Kidney epithelial cell (primary cell): ENCODE data around the gene SEC62. TPM values are rescaled to one million over a fixed set of nuclear protein-coding genes. Genes with fewer than 3 reads are reported as not detected.

ENCODE experiments used
- DNase-seq: peaks from one replicate; pipeline ENCODE4 v3.0.0-alpha.2; 2010; ENCODE audit warnings: low read depth
- H3K27me3 ChIP-seq: 2 replicates; pipeline ENCODE4 v1.6.0; 2011; ENCODE audit warnings: low read length; ENCODE audit not compliant: control insufficient read depth, insufficient read depth
- H3K36me3 ChIP-seq: 2 replicates; pipeline ENCODE4 v1.5.1; 2011; ENCODE audit warnings: low read length; ENCODE audit not compliant: control insufficient read depth, insufficient read depth
- H3K4me3 ChIP-seq: 2 replicates; pipeline ENCODE4 v1.5.1; 2011; ENCODE audit warnings: low read depth, mild to moderate bottlenecking, control low read depth, low read length
- CTCF ChIP-seq: IDR thresholded peaks from 2 replicates; pipeline ENCODE4 v1.5.1; 2011; ENCODE audit warnings: mild to moderate bottlenecking, moderate library complexity, low read length, control low read depth, inconsistent platforms; ENCODE audit not compliant: insufficient read depth, poor library complexity, severe bottlenecking
- total RNA-seq: library from RNA; depleted of rRNA; stranded (reverse); fragments of >200 nt; gene quantifications from 2 replicates; pipeline ENCODE4 v1.2.3, GENCODE V29; 2015

Gene SEC62
- total RNA-seq, 1 donor from 2014 or later, result 31.1 TPM

DNA sequence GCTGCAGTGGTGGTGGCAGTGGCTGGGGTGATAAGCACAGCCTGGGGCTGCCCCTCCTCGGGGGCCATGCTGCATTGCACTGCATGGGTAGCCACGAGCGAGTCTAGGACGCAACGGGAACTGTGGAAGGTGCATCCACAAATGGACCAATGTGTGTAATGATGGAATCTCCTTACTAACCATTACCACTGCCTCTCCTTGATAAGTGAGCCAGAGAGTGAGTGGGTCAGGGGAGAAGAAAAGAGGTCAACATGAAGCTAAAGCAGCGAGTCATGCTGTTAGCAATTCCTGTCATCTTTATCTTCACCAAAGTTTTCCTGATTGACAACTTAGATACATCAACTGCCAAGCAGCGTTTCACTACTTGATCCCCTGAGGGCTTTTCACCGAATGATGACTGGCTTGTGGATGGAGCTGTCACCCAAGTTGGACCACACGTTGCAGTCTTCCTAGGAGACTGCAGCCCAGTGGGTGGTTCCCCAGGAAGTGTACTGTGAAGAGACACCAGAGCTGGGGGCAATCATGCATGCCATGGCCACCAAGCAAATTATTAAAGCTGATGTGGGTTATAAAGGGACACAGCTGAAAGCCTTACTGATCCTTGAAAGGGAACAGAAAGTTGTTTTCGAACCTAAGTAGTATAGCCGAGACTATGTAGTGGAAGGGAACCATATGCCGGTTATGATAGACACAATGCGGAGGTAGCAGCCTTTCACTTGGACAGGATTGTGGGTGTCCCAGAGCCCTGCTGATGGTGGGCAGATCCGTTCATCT, 34.7 kb upstream of the SEC62 start:
- Histone ChIP-seq H3K4me3 (no peak overlapping the region), H3K36me3 (no peaks in the 10 kb centered on the region), H3K27me3 (peaks cover 3% of the 10 kb centered on the region)
- DNase-seq, result no peak
- no peak for TF ChIP-seq CTCF

DNA sequence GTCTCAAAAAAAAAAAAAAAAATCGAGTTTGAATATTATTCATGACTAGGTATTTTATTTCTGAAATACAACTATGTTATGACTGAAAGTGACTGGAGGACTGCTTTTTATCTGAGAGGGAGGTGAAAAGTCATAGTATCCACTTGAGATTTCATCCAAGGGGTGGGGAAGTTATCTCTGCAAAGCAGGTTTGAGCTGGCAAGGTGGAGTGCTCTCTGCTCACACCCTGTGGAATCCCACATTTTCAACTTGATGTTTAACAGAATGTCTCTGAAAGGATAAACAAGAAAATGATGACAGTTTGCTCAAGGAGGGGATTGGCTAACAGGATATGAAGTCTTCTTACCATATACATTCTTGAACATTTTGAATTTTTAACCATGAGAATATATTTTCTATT, 27.3 kb upstream of the SEC62 start:
- Histone ChIP-seq H3K36me3 (no peaks in the 10 kb centered on the region), H3K27me3 (peaks cover 3% of the 10 kb centered on the region), H3K4me3 (no peak overlapping the region)
- TF ChIP-seq CTCF, result no peak
- DNase-seq, result no peak

- Histone ChIP-seq H3K36me3 (no peaks in the 10 kb centered on the region), H3K27me3 (peaks cover 3% of the 10 kb centered on the region), H3K4me3 (no peak overlapping the region)
- DNase-seq, result no peak
- no peak for TF ChIP-seq CTCF
These were observed 26.9 kb upstream of the SEC62 start for GRCh38 chr3:169939751-169940150.

- Histone ChIP-seq H3K4me3 (no peak overlapping the region), H3K27me3 (peaks cover 2% of the 10 kb centered on the region), H3K36me3 (no peaks in the 10 kb centered on the region)
- DNase-seq, result no peak
- TF ChIP-seq CTCF, result no peak
These were observed 26.0 kb upstream of the SEC62 start for GRCh38 chr3:169940470-169941181.

GRCh38 chr3:169945313-169945712, 21.3 kb upstream of the SEC62 start:
- no peak for DNase-seq
- no peak overlapping the region for H3K4me3 ChIP-seq
- TF ChIP-seq CTCF, result no peak
- H3K27me3 ChIP-seq, result no peaks in the 10 kb centered on the region
- no peaks in the 10 kb centered on the region for H3K36me3 ChIP-seq
